ENCODE data around the gene OR2V2.
A peak's percentile ranks its signal among the peaks of the same experiment; 100 is the strongest.

Gene OR2V2

GRCh38 chr5:181207214-181207959 is 60.0 kb downstream of the OR2V2 start:
- DNase-seq (ENCODE audit: low spot score): peak; percentile 87

GRCh38 chr5:181207960-181208253 is 60.5 kb downstream of the OR2V2 start:
- DNase-seq (ENCODE audit: low spot score): no peak
